Measurements from ENCODE around the gene HBQ1.
"Not testable (repeated sequence)": the region's sequence is repeated elsewhere in the genome, so short reads cannot be mapped to it uniquely, and the experiment has no call there.

HBQ1 gene

DNA sequence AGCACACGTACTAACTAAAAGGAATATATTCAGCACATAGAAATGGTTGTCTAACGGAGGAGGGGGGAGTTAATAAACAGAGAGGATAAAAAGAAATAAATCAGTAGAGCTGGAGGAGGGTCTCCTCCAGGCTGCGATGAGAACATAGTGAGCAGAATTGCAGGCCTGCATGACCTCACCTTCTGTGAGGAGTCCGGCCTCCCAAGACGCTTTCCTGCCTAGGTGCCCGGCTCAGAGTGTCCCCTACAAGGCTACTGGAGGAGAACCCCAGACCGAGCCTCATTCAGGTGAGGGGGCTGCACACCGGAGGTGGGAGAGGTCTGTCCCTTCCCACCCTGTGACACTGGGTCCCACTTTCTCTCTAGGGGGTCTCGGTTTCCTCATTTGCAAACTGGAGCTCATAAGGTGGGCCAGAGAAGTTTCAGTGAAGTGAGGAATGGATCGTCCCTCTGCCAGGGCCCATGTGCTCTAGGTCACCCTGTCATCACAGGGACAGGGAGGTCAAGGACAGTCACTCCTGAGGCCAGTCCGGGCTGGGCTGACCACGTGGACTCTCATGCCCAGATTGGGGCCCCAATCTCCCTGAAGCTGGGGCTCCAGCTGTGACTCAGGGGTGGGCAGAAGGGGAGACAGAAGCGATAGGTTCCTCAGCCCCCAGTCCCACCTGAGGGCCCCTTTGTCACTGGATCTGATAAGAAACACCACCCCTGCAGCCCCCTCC is 17.8 kb upstream of the HBQ1 start:
- DNase-seq: no peak

GRCh38 chr16:163139-163538 is 17.1 kb upstream of the HBQ1 start:
- DNase-seq: not testable (repeated sequence)

GRCh38 chr16:163696-164095 is 16.6 kb upstream of the HBQ1 start:
- DNase-seq: not testable (repeated sequence)

GRCh38 chr16:164134-164823 is 16.0 kb upstream of the HBQ1 start:
- not testable (repeated sequence) for DNase-seq

DNA sequence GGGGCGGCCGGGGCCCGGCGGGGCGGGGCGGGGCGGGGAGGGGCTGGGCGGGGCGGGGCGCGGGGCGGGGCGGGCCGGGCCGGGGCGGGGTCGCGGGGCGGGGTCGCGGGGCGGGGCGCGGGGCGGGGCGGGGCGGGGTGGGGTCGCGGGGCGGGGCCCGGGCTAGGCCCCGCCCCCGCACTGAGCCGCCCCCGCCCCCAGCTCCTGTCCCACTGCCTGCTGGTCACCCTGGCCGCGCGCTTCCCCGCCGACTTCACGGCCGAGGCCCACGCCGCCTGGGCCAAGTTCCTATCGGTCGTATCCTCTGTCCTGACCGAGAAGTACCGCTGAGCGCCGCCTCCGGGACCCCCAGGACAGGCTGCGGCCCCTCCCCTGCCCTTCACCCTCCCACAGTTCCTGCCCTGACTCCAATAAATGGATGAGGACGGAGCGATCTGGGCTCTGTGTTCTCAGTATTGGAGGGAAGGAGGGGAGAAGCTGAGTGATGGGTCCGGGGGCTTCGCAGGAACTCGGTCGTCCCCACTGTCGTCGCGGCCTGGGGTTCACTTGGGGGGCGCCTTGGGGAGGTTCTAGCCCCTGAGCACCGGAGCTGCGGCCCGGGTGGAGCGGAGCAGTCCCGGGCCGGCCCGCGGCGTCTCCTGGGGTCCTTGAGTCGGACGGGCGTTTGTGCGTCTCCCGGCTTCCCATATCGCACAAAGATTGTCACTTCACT is 15.3 kb upstream of the HBQ1 start:
- no peak for DNase-seq

DNA sequence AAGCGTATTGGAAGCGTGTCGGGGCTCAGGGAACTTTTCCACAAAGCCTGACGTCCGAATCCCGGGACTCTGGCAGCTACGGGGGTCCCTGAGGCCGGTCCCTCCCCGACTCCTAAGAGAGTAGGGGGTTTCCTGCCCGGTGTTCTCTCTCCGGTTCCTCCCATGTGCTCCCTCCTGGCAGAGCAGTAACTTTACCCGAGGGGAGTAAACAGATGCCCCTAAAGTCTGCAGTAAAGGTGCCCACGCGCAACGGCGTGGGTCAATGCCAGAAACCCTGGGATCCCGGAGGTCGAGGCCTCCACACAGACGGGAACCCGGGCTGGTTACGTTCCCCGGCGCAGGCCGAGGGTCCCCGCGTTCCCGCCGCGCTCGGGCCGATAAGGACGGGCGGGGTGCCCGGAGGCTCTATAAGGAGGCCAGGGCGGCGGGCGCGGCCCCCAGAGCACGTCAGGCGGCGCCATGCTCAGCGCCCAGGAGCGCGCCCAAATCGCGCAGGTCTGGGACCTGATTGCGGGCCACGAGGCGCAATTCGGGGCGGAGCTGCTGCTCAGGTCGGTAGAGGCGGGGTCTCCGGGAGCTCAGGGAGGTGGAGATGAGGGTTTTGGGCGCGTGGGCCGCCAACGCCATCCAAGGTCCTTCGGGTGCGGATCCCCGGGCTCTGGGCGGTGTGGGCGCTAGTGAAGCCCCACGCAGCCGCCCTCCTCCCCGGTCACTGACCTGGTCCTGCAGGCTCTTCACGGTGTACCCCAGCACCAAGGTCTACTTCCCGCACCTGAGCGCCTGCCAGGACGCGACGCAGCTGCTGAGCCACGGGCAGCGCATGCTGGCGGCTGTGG is 14.5 kb upstream of the HBQ1 start, which contains the start of gene HBM:
Gene HBM, plus strand, starts transcription at position 440 of the 836 bp plus-strand sequence. Its CDS starts 20 bp downstream, at position 460.
- DNase-seq: peak in 1 of 5 donors; percentile 10

GRCh38 chr16:166375-167121 is 13.7 kb upstream of the HBQ1 start:
- no peak for DNase-seq

DNA sequence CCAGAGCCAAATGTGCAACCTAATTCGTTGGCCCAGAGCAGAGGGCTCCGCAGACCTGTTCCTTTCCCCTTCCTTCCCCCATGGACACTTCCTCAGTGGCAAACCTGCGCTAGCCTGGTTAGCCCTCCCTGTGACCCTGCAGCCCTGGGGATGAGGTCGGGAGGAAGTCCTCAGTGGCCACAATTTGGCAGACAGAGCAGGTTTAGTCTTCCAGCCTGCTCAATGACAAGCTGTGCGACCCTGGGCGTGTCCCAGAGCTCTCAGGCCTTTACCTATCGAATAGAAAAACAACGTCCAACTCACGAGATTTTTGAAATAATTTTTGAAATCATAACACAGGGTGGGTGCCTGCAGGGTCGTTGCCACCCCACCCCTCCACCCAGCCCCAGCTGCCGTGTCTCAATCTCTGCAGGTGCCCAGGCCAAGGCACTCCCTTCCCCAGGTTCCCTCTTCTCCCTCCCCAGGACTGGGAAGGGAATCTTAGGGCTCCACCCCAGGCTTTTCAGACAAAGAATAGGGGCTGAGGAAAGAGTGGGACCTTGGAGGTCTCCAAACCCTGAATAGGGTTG is 13.1 kb upstream of the HBQ1 start:
- no peak for DNase-seq

DNA sequence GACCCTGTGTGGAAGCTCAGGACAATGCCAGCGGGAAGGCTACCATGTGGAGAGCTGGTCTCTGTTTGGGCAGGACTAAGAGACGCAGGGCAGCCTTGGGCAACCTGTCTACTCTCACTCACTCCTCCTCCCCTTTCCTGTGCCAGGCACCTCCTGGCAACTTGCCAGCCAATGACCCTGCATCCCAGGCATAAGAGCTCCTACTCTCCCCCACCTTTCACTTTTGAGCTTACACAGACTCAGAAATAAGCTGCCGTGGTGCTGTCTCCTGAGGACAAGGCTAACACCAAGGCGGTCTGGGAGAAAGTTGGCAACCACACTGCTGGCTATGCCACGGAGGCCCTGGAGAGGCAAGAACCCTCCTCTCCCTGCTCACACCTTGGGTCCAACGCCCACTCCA is 11.8 kb upstream of the HBQ1 start:
- DNase-seq: no peak

GRCh38 chr16:169014-169413 is 11.2 kb upstream of the HBQ1 start:
- no peak for DNase-seq

DNA sequence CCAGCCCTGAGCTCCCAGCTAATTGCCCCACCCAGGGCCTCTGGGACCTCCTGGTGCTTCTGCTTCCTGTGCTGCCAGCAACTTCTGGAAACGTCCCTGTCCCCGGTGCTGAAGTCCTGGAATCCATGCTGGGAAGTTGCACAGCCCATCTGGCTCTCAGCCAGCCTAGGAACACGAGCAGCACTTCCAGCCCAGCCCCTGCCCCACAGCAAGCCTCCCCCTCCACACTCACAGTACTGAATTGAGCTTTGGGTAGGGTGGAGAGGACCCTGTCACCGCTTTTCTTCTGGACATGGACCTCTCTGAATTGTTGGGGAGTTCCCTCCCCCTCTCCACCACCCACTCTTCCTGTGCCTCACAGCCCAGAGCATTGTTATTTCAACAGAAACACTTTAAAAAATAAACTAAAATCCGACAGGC is 10.2 kb upstream of the HBQ1 start:
- not testable (repeated sequence) for DNase-seq

DNA sequence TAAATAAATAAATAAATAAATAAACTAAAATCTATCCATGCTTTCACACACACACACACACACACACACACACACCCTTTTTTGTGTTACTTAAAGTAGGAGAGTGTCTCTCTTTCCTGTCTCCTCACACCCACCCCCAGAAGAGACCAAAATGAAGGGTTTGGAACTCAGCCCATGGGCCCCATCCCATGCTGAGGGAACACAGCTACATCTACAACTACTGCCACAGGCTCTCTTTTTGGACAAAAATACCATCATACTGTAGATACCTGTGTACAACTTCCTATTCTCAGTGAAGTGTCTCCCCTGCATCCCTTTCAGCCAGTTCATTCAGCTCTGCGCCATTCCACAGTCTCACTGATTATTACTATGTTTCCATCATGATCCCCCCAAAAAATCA is 9.5 kb upstream of the HBQ1 start:
- DNase-seq: no peak

- DNase-seq: not testable (repeated sequence)
Observed at GRCh38 chr16:172374-172941, 7.8 kb upstream of the HBQ1 start, which contains the start of gene HBA2. Gene HBA2 (plus strand): TSS chr16:172876. CDS start chr16:172913, 37 bp downstream.

GRCh38 chr16:173211-173854 is 6.9 kb upstream of the HBQ1 start:
- not testable (repeated sequence) for DNase-seq

- DNase-seq: not testable (repeated sequence)
Observed at GRCh38 chr16:173928-174769, 6.1 kb upstream of the HBQ1 start.

- DNase-seq: no peak
Observed at GRCh38 chr16:175011-175949, 5.0 kb upstream of the HBQ1 start.

GRCh38 chr16:176006-176405 is 4.3 kb upstream of the HBQ1 start:
- DNase-seq: not testable (repeated sequence)

Data from T-helper 1 cell (primary cell).